Stimulated activated CD4-positive, alpha-beta T cell treated with anti-CD3 and anti-CD28 coated beads, Interleukin-15, amount 100 ng/mL, for 1 hour (primary cell): ENCODE data around the gene DLST.

Experiments
- DNase-seq, 2 donors: peaks; one replicate each; pipeline ENCODE4 v3.0.0-alpha.2; 2020; ENCODE audit warnings: low read depth in 1 of 2, low spot score in 1 of 2

DLST gene

GRCh38 chr14:74938531-74939495 is 57.1 kb downstream of the DLST start:
- no peak for DNase-seq

- DNase-seq: no peak
Measured at GRCh38 chr14:74940956-74941565, 59.3 kb downstream of the DLST start.

- DNase-seq: peak; percentile 29 to 38
Measured at GRCh38 chr14:74941676-74942097, 60.0 kb downstream of the DLST start.

GRCh38 chr14:74942181-74942580 is 60.5 kb downstream of the DLST start:
- DNase-seq: no peak

- DNase-seq: no peak
Measured at GRCh38 chr14:74942608-74943007, 60.9 kb downstream of the DLST start.

- DNase-seq: no peak
Measured at GRCh38 chr14:74945261-74945851, 63.6 kb downstream of the DLST start.

- peak; percentile 49 to 58 for DNase-seq
Measured at GRCh38 chr14:74945852-74946658, 64.3 kb downstream of the DLST start.

GRCh38 chr14:74946659-74947281 is 65.1 kb downstream of the DLST start:
- DNase-seq: no peak

- DNase-seq: no peak
Measured at GRCh38 chr14:74947353-74948227, 65.9 kb downstream of the DLST start.

- DNase-seq: no peak
Measured at GRCh38 chr14:74948228-74949175, 66.8 kb downstream of the DLST start.

GRCh38 chr14:74949191-74949601 is 67.5 kb downstream of the DLST start:
- no peak for DNase-seq

- DNase-seq: no peak
Measured at GRCh38 chr14:74949859-74950573, 68.3 kb downstream of the DLST start.

GRCh38 chr14:74950795-74951442 is 69.2 kb downstream of the DLST start:
- no peak for DNase-seq

GRCh38 chr14:74951443-74952179 is 69.9 kb downstream of the DLST start:
- DNase-seq: no peak

GRCh38 chr14:74952180-74952665 is 70.5 kb downstream of the DLST start:
- DNase-seq: no peak

- DNase-seq: no peak
Measured at GRCh38 chr14:74952697-74953484, 71.2 kb downstream of the DLST start.
